Lower leg skin (tissue), 3 donors: Measurements from ENCODE around the gene NBR1.
"Not testable (repeated sequence)": the region's sequence is repeated elsewhere in the genome, so short reads cannot be mapped to it uniquely, and the experiment has no call there.

Source experiments
- CTCF ChIP-seq, 3 donors: fragments of 450-650 bp; IDR thresholded peaks; one replicate each; pipeline ENCODE4 v1.5.1; 2016; ENCODE audit warnings: antibody characterized with exemption in 3 of 3, mild to moderate bottlenecking in 3 of 3, moderate library complexity in 2 of 3
- POLR2A ChIP-seq, 2 donors: fragments of 450-650 bp; IDR thresholded peaks; one replicate each; pipeline ENCODE4 v1.6.1; 2016 to 2017; ENCODE audit warnings: antibody characterized with exemption in 2 of 2, mild to moderate bottlenecking in 1 of 2, moderate library complexity in 1 of 2

- TF ChIP-seq CTCF, POLR2A (IDR thresholded peaks at IDR 0.05): not testable (repeated sequence)
Observed at GRCh38 chr17:43203013-43203412, 32.0 kb downstream of the NBR1 start.
